GM23248 (cell line): ENCODE measurements around the gene RFX3.

ENCODE experiments used
- EZH2 ChIP-seq: fragments of 200-600 bp; sonication (generic); IDR thresholded peaks from 2 replicates; pipeline ENCODE4 v1.6.1; 2018; ENCODE audit warnings: antibody characterized with exemption, mild to moderate bottlenecking; ENCODE audit not compliant: insufficient read depth, poor library complexity, severe bottlenecking
- EZH2phosphoT487 ChIP-seq: fragments of 200-600 bp; sonication (generic); IDR thresholded peaks from 2 replicates; pipeline ENCODE4 v1.6.1; 2018; ENCODE audit warnings: antibody characterized with exemption, moderate library complexity, mild to moderate bottlenecking, low read depth; ENCODE audit not compliant: insufficient read depth

DNA sequence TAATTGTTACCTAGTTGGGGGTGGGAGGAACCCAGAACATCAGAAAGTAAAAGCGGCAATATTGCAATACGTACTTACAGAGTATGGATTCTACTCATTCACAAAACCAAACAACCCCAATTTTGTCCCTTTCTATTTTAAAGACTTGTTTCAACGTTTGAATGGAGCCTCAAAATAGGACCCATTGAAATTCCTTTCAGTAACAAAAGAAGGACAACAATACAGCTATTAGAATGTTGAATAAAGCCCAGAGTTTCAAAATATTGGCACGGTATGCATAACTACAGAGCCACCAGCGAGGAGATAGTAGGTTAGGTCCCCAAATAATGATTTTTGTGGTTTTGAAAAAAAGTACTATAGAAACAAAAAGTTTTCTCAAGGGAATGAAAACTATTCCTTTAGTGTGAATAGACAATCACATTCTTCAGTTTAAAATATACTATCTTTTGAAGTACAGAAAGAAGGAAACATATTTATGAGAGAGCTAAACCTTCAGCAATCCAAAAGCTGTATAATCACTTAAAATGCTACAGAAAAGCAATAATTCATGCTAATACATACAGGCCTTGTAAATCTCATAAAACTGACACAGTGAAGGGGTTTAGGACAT lies 235.5 kb downstream of the RFX3 start:
- TF ChIP-seq EZH2phosphoT487 (no peak), EZH2 (no peak)
